GM13977 (cell line): ENCODE data around the gene CYP24A1.

Experiments
- DNase-seq: peaks from one replicate; pipeline ENCODE4 v3.0.0; 2012; ENCODE audit warnings: low spot score
- CTCF ChIP-seq: IDR thresholded peaks from 2 replicates; pipeline ENCODE4 v1.5.1; 2012; ENCODE audit warnings: mild to moderate bottlenecking, control low read depth; ENCODE audit not compliant: insufficient read depth; ENCODE audit errors: extremely low read depth, missing control alignments
- in situ Hi-C: fragments of 300-500 bp; cut with MboI; formaldehyde crosslinking; loops from one replicate; pipeline ENCODE4 v1.12.0; 2022; ENCODE audit warnings: low sequenced_read_pairs, low pct_unique_long_range_greater_than_20kb, mixed read lengths, inconsistent platforms; ENCODE audit not compliant: unreplicated experiment

Gene CYP24A1

GRCh38 chr20:54110041-54110440 lies 63.7 kb downstream of the CYP24A1 start:
- no peak for DNase-seq
- in situ Hi-C loops: loop anchor here (25.0 kb wide), 1 partner anchor 527 kb away; no protein-coding TSS in a partner anchor
- TF ChIP-seq CTCF: no peak

- DNase-seq: no peak
- TF ChIP-seq CTCF: no peak
- in situ Hi-C loops: loop anchor here (10.0 to 25.0 kb wide), 2 partner anchors 96 to 528 kb away; partner anchors contain the start of gene PFDN4
Observed at GRCh38 chr20:54108817-54109216, 65.0 kb downstream of the CYP24A1 start.

DNA sequence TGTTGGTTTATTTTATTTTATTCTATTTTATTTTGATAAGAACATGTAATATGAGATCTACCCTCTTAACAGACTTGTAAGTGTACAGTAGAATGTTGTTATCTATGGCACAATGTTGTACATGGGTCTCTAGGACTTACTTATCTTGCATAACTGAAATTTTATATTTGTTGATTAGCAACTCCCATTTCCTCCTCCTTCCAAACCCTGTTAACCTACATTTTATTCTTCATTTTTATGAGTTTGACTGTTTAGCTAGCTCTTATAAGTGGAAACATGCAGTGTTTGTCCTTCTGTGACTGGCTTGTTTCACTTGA lies 65.5 kb downstream of the CYP24A1 start:
- in situ Hi-C loops: loop anchor here (10.0 to 25.0 kb wide), 2 partner anchors 97 to 529 kb away; partner anchors contain the start of gene PFDN4
- no peak for DNase-seq

GRCh38 chr20:54107600-54108325 lies 66.0 kb downstream of the CYP24A1 start:
- no peak for TF ChIP-seq CTCF
- DNase-seq: no peak
- in situ Hi-C loops: loop anchor here (10.0 to 25.0 kb wide), 2 partner anchors 97 to 530 kb away; partner anchors contain the start of gene PFDN4

More for the DNA sequence above, 65.5 kb downstream of the CYP24A1 start:
- TF ChIP-seq CTCF: no peak

DNA sequence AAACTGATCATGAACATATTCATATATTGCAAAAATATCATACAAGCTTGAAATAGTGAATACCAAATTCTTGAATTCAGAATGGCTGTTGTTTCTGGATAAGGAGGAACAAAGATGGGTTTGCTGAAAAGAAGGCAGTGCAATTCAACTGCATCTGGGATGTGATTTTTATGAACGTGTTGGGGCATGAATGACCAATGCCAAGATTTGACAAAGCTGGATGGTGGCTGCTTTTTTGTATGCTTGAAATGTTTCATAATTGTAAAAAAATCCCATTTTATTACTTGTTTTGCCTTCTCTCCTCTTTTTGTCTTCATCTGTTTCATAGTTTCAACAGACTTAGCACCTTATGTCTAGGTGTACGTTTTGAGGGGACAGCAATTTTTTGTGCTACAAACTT lies 66.6 kb downstream of the CYP24A1 start:
- no peak for DNase-seq
- in situ Hi-C loops: loop anchor here (10.0 to 25.0 kb wide), 2 partner anchors 98 to 530 kb away; partner anchors contain the start of gene PFDN4
- no peak for TF ChIP-seq CTCF

DNA sequence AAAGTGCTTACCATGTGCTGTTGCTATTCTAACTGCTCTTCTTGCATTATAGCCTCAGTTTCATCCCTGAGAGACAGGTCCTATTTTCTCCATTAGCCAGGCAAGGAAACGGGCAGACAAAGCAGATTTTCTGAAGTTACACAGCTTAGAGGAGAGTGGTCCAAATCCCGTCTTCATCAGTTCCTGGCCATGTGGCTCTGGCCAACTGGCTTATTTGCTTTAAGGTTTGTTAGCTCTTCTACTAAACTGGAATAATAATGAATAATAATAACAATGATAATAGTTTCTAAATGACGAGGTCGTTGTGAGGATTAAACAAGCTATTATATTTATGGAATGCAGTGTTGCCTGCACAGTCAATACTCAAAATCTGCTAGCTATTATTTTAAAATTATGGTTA lies 67.6 kb downstream of the CYP24A1 start:
- DNase-seq: no peak
- in situ Hi-C loops: loop anchor here (10.0 to 25.0 kb wide), 2 partner anchors 99 to 531 kb away; partner anchors contain the start of gene PFDN4
- TF ChIP-seq CTCF: no peak
